HEK293 (cell line): ENCODE measurements around the gene NOM1.
"Not testable (repeated sequence)": the region's sequence is repeated elsewhere in the genome, so short reads cannot be mapped to it uniquely, and the experiment has no call there.

ENCODE experiments used
- CTCF ChIA-PET: fragments of 350-600 bp; formaldehyde crosslinking; extraction: SDS; loops from one replicate; lab custom pipeline; 2021; ENCODE audit warnings: antibody characterized with exemption; lab: Yijun Ruan, JAX
- POLR2A ChIA-PET: fragments of 300-600 bp; formaldehyde crosslinking; extraction: SDS; loops from one replicate; lab custom pipeline; 2020; ENCODE audit warnings: antibody characterized with exemption, inconsistent platforms; lab: Yijun Ruan, JAX
- H3K27ac ChIP-seq: fragments of 200-500 bp; sonication (Bioruptor generic); 2 replicates; pipeline ENCODE4 v1.5.1; 2014; ENCODE audit warnings: low read depth, low read length, control low read depth, inconsistent platforms; ENCODE audit errors: extremely low read depth
- H3K36me3 ChIP-seq, 2 experiments: fragments of 200-500 bp in 1 of 2; sonication (Bioruptor generic) in 1 of 2; 1 replicate in 1 of 2; 2 replicates in 1 of 2; pipeline ENCODE4 v1.5.1; 2014 to 2017; ENCODE audit warnings: inconsistent platforms in 2 of 2, low read length in 2 of 2; ENCODE audit not compliant: control insufficient read depth in 2 of 2, insufficient read depth in 1 of 2
- H3K4me1 ChIP-seq: fragments of 200-500 bp; sonication (Bioruptor generic); 2 replicates; pipeline ENCODE4 v1.5.1; 2014; ENCODE audit warnings: mild to moderate bottlenecking, low read length, inconsistent platforms; ENCODE audit not compliant: control insufficient read depth, insufficient read depth
- H3K4me3 ChIP-seq: 2 replicates; pipeline ENCODE4 v1.5.1; 2011; ENCODE audit warnings: low read depth, mild to moderate bottlenecking, control low read depth, low read length, moderate library complexity
- H3K9me3 ChIP-seq: fragments of 200-500 bp; sonication (Bioruptor generic); 2 replicates; pipeline ENCODE4 v1.5.1; 2014; ENCODE audit warnings: low read depth, low read length, inconsistent platforms; ENCODE audit not compliant: control insufficient read depth, insufficient read depth
- BCL11A ChIP-seq: fragments of 450-650 bp; formaldehyde crosslinking; IDR thresholded peaks from 2 replicates; pipeline ENCODE4 v1.5.1; 2016; ENCODE audit warnings: low read depth, missing biosample characterization, missing genetic modification characterization
- EGR2 ChIP-seq: fragments of 450-650 bp; formaldehyde crosslinking; IDR thresholded peaks from 2 replicates; pipeline ENCODE4 v1.5.1; 2016; ENCODE audit warnings: low read depth, missing biosample characterization, missing genetic modification characterization
- GLIS1 ChIP-seq: fragments of 450-650 bp; formaldehyde crosslinking; IDR thresholded peaks from 2 replicates; pipeline ENCODE4 v1.5.1; 2016; ENCODE audit warnings: missing biosample characterization, missing genetic modification characterization
- HOXA7 ChIP-seq: sonication (generic); formaldehyde crosslinking; IDR thresholded peaks from 2 replicates; pipeline ENCODE4 v1.8.1; 2022; ENCODE audit warnings: missing genetic modification reagents, borderline replicate concordance
- KLF1 ChIP-seq: fragments of 450-650 bp; formaldehyde crosslinking; IDR thresholded peaks from 2 replicates; pipeline ENCODE4 v1.5.1; 2016; ENCODE audit warnings: missing biosample characterization, missing genetic modification characterization
- KLF8 ChIP-seq: fragments of 450-650 bp; formaldehyde crosslinking; IDR thresholded peaks from 2 replicates; pipeline ENCODE4 v1.5.1; 2016; ENCODE audit warnings: missing biosample characterization, missing genetic modification characterization
- KLF9 ChIP-seq: fragments of 450-650 bp; formaldehyde crosslinking; IDR thresholded peaks from 2 replicates; pipeline ENCODE4 v1.5.1; 2016; ENCODE audit warnings: missing biosample characterization, missing genetic modification characterization, low read depth
- OVOL3 ChIP-seq: fragments of 450-650 bp; formaldehyde crosslinking; IDR thresholded peaks from 2 replicates; pipeline ENCODE4 v1.5.1; 2016; ENCODE audit warnings: missing biosample characterization, missing genetic modification characterization
- PRDM10 ChIP-seq: fragments of 450-650 bp; formaldehyde crosslinking; IDR thresholded peaks from 2 replicates; pipeline ENCODE4 v1.5.1; 2016; ENCODE audit warnings: missing biosample characterization, missing genetic modification characterization
- REST ChIP-seq: fragments of 450-650 bp; formaldehyde crosslinking; IDR thresholded peaks from 2 replicates; pipeline ENCODE4 v1.5.1; 2016; ENCODE audit warnings: missing biosample characterization, missing genetic modification characterization
- TRIM28 ChIP-seq: IDR thresholded peaks from 2 replicates; pipeline ENCODE4 v1.6.1; 2011; ENCODE audit warnings: low read length, control low read depth, borderline replicate concordance
- ZFP37 ChIP-seq: fragments of 450-650 bp; formaldehyde crosslinking; IDR thresholded peaks from 2 replicates; pipeline ENCODE4 v1.5.1; 2016; ENCODE audit warnings: missing biosample characterization, missing genetic modification characterization
- ZNF140 ChIP-seq: fragments of 450-650 bp; formaldehyde crosslinking; IDR thresholded peaks from 2 replicates; pipeline ENCODE4 v1.5.1; 2016; ENCODE audit warnings: missing biosample characterization, missing genetic modification characterization
- ZNF184 ChIP-seq: fragments of 450-650 bp; IDR thresholded peaks from 2 replicates; pipeline ENCODE4 v1.5.1; 2018; ENCODE audit warnings: missing biosample characterization, mild to moderate bottlenecking, missing genetic modification characterization
- ZNF19 ChIP-seq: fragments of 450-650 bp; formaldehyde crosslinking; IDR thresholded peaks from 2 replicates; pipeline ENCODE4; 2016; ENCODE audit warnings: missing biosample characterization, missing genetic modification characterization, low read depth
- ZNF394 ChIP-seq: fragments of 450-650 bp; formaldehyde crosslinking; IDR thresholded peaks from 2 replicates; pipeline ENCODE4 v1.5.1; 2016; ENCODE audit warnings: missing biosample characterization, missing genetic modification characterization, mild to moderate bottlenecking, moderate library complexity, borderline replicate concordance
- ZNF449 ChIP-seq: fragments of 450-650 bp; formaldehyde crosslinking; IDR thresholded peaks from 2 replicates; pipeline ENCODE4 v1.5.1; 2017; ENCODE audit warnings: missing biosample characterization, mild to moderate bottlenecking, missing genetic modification characterization, moderate library complexity
- ZNF48 ChIP-seq: fragments of 450-650 bp; formaldehyde crosslinking; IDR thresholded peaks from 2 replicates; pipeline ENCODE4 v1.5.1; 2016; ENCODE audit warnings: missing biosample characterization, missing genetic modification characterization
- ZNF530 ChIP-seq: fragments of 450-650 bp; formaldehyde crosslinking; IDR thresholded peaks from 2 replicates; pipeline ENCODE4 v1.5.1; 2016; ENCODE audit warnings: low read depth, missing biosample characterization, missing genetic modification characterization
- ZNF585B ChIP-seq: fragments of 450-650 bp; formaldehyde crosslinking; IDR thresholded peaks from 2 replicates; pipeline ENCODE4 v1.5.1; 2016; ENCODE audit warnings: missing biosample characterization, missing genetic modification characterization
- ZNF610 ChIP-seq: fragments of 450-650 bp; formaldehyde crosslinking; IDR thresholded peaks from 2 replicates; pipeline ENCODE4 v1.5.1; 2016; ENCODE audit warnings: missing biosample characterization, missing genetic modification characterization, borderline replicate concordance
- ZNF76 ChIP-seq: fragments of 450-650 bp; formaldehyde crosslinking; IDR thresholded peaks from 2 replicates; pipeline ENCODE4; 2016; ENCODE audit warnings: low read depth, missing biosample characterization, missing genetic modification characterization, borderline replicate concordance
- ZNF792 ChIP-seq: fragments of 450-650 bp; formaldehyde crosslinking; IDR thresholded peaks from 2 replicates; pipeline ENCODE4 v1.5.1; 2016; ENCODE audit warnings: missing biosample characterization, missing genetic modification characterization

The NOM1 gene

GRCh38 chr7:156949541-156950380 lies at the start of gene NOM1 (continued):
- TF ChIP-seq REST, result peak; percentile 42; the same call in 1 of the 2 replicates
- peak; percentile 16; the same call in 1 of the 2 replicates for TF ChIP-seq EGR2 (tag by site-specific recombination)
- 0 out of 2 replicates have a peak, but pooled peaks have one; percentile 23 for TF ChIP-seq ZNF610 (tag by site-specific recombination)
- TF ChIP-seq KLF8 (tag by site-specific recombination), result peak; percentile 45; the same call in 1 of the 2 replicates
- TF ChIP-seq ZNF394 (tag by site-specific recombination), result peak; percentile 69; the same call in 1 of the 2 replicates
- TF ChIP-seq ZNF76 (tag by site-specific recombination), result peak; percentile 34; the same call in 1 of the 2 replicates
- peak; percentile 61 for TF ChIP-seq KLF9 (tag by site-specific recombination)

GRCh38 chr7:156900093-156900492 lies 49.4 kb upstream of the NOM1 start:
- POLR2A ChIA-PET, result not testable (repeated sequence)

GRCh38 chr7:156903232-156903909 lies 46.1 kb upstream of the NOM1 start:
- no peak overlapping the region for H3K27ac ChIP-seq
- ChIA-PET POLR2A (interaction anchor here (1.5 kb wide), 1 partner anchor 10 kb away, joined by 5 read pairs; no protein-coding TSS in a partner anchor), CTCF (interaction anchor here (1.9 kb wide), 1 partner anchor 10 kb away, joined by 5 read pairs; the partner anchor contains the start of gene LMBR1)
- TF ChIP-seq ZNF48 (no peak), ZNF792 (no peak), PRDM10 (tag by site-specific recombination) (peak; percentile 79), TRIM28 (no peak), HOXA7 (no peak), KLF1 (peak; percentile 38), ZNF184 (tag by site-specific recombination) (no peak), ZNF585B (tag by site-specific recombination) (no peak), ZNF76 (tag by site-specific recombination) (no peak), ZNF530 (tag by site-specific recombination) (no peak), BCL11A (tag by site-specific recombination) (no peak), ZNF140 (tag by site-specific recombination) (no peak), ZNF449 (tag by site-specific recombination) (no peak), OVOL3 (no peak), ZNF19 (tag by site-specific recombination) (no peak), ZFP37 (tag by site-specific recombination) (0 out of 2 replicates have a peak, but pooled peaks have one; percentile 42), GLIS1 (no peak)

More at GRCh38 chr7:156900093-156900492, 49.4 kb upstream of the NOM1 start:
- H3K4me1 ChIP-seq, H3K9me3 ChIP-seq, H3K36me3 ChIP-seq, H3K27ac ChIP-seq, CTCF ChIA-PET, H3K4me3 ChIP-seq: not testable (repeated sequence)

More at GRCh38 chr7:156903232-156903909, 46.1 kb upstream of the NOM1 start:
- no peaks in the 10 kb centered on the region for H3K9me3 ChIP-seq
- no peak overlapping the region for H3K4me3 ChIP-seq
- no peaks in the 10 kb centered on the region for H3K36me3 ChIP-seq
- peaks cover 2% of the 10 kb centered on the region; the same call in 1 of the 2 replicates for H3K4me1 ChIP-seq
